BJ (cell line): Measurements from ENCODE around the gene USP33. TPM values are rescaled to one million over a fixed set of nuclear protein-coding genes. Genes with fewer than 3 reads are reported as not detected.
"Not testable (repeated sequence)": the region's sequence is repeated elsewhere in the genome, so short reads cannot be mapped to it uniquely, and the experiment has no call there.

ENCODE experiments used
- CTCF ChIA-PET: fragments of 350-600 bp; formaldehyde crosslinking; extraction: SDS; loops from one replicate; lab custom pipeline; 2021; ENCODE audit warnings: antibody characterized with exemption, inconsistent platforms; lab: Yijun Ruan, JAX
- POLR2A ChIA-PET: fragments of 300-600 bp; sonication (Branson Sonifier 250); formaldehyde crosslinking; extraction: SDS; loops from one replicate; lab custom pipeline; 2021; ENCODE audit warnings: antibody characterized with exemption; lab: Charles Lee
- DNase-seq: peaks from one replicate; pipeline ENCODE4 v3.0.0-alpha.2; 2011; ENCODE audit warnings: low read depth
- H3K27me3 ChIP-seq: 2 replicates; pipeline ENCODE4 v1.6.0; 2011; ENCODE audit warnings: low read length; ENCODE audit not compliant: control insufficient read depth, insufficient read depth
- H3K36me3 ChIP-seq: 2 replicates; pipeline ENCODE4 v1.5.1; 2011; ENCODE audit warnings: low read length; ENCODE audit not compliant: control insufficient read depth, insufficient read depth
- H3K4me3 ChIP-seq: 2 replicates; pipeline ENCODE4 v1.5.1; 2011; ENCODE audit warnings: low read depth, mild to moderate bottlenecking, control low read depth, low read length
- CTCF ChIP-seq: IDR thresholded peaks from 2 replicates; pipeline ENCODE4 v1.5.1; 2011; ENCODE audit warnings: low read depth, mild to moderate bottlenecking, control low read depth, inconsistent platforms, low read length, moderate library complexity; ENCODE audit not compliant: insufficient read depth
- polyA plus RNA-seq: library from polyadenylated mRNA; depleted of rRNA; stranded (reverse); fragments of >200 nt; gene quantifications from 2 replicates; pipeline ENCODE4 v1.2.3, GENCODE V29; 2011

USP33 gene
- polyA plus RNA-seq, 1 experiment = 31.3 TPM

GRCh38 chr1:77680173-77680572 lies 79.5 kb downstream of the USP33 start:
- ChIA-PET CTCF (no interaction called here), POLR2A (no interaction called here)
- H3K4me3 ChIP-seq = no peak overlapping the region
- H3K27me3 ChIP-seq = no peaks in the 10 kb centered on the region
- TF ChIP-seq CTCF = no peak
- no peaks in the 10 kb centered on the region for H3K36me3 ChIP-seq
- DNase-seq = peak; percentile 22

GRCh38 chr1:77678660-77679610 lies 80.7 kb downstream of the USP33 start:
- no peak for DNase-seq
- ChIA-PET CTCF (no interaction called here), POLR2A (interaction anchor here (0.6 kb wide), 1 partner anchor 142 kb away, joined by 3 read pairs; no protein-coding TSS in a partner anchor)

GRCh38 chr1:77674807-77675206 lies 84.8 kb downstream of the USP33 start:
- H3K36me3 ChIP-seq, H3K27me3 ChIP-seq, CTCF ChIA-PET, H3K4me3 ChIP-seq, DNase-seq, POLR2A ChIA-PET: not testable (repeated sequence)

More at GRCh38 chr1:77678660-77679610, 80.7 kb downstream of the USP33 start:
- Histone ChIP-seq H3K4me3 (no peak overlapping the region), H3K27me3 (no peaks in the 10 kb centered on the region), H3K36me3 (no peaks in the 10 kb centered on the region)
- TF ChIP-seq CTCF = no peak

GRCh38 chr1:77673716-77674355 lies 85.8 kb downstream of the USP33 start:
- Histone ChIP-seq H3K4me3 (no peak overlapping the region), H3K36me3 (no peaks in the 10 kb centered on the region), H3K27me3 (no peaks in the 10 kb centered on the region)
- no peak for TF ChIP-seq CTCF
- CTCF ChIA-PET = no interaction called here
- DNase-seq = peak; percentile 32
- POLR2A ChIA-PET = interaction anchor here (0.6 kb wide), 3 partner anchors 168 to 631 kb away, joined by 3 to 16 read pairs (median 5); no protein-coding TSS in a partner anchor

GRCh38 chr1:77673030-77673429 lies 86.6 kb downstream of the USP33 start:
- no peaks in the 10 kb centered on the region for H3K36me3 ChIP-seq
- no peaks in the 10 kb centered on the region for H3K27me3 ChIP-seq
- no peak overlapping the region for H3K4me3 ChIP-seq
- no peak for DNase-seq
- no peak for TF ChIP-seq CTCF
- ChIA-PET POLR2A (no interaction called here), CTCF (interaction anchor here (1.2 kb wide), 1 partner anchor 21 kb away, joined by 3 read pairs; no protein-coding TSS in a partner anchor)
